A549 treated with RU486 at 1 μM for 4 hours (cell line): ENCODE data around the gene RASSF8. TPM values are rescaled to one million over a fixed set of nuclear protein-coding genes. Genes with fewer than 3 reads are reported as not detected.

Source experiments
- total RNA-seq: library from RNA; stranded (reverse); fragments of 200-300 nt; extraction: Qiagen RNA extraction; gene quantifications from 5 replicates; pipeline ENCODE4 v1.2.3, GENCODE V29; 2022; ENCODE audit warnings: low read depth

RASSF8 gene
- 6.4 to 11.2 TPM (median 9.7 TPM) in 5 replicates for total RNA-seq

DNA sequence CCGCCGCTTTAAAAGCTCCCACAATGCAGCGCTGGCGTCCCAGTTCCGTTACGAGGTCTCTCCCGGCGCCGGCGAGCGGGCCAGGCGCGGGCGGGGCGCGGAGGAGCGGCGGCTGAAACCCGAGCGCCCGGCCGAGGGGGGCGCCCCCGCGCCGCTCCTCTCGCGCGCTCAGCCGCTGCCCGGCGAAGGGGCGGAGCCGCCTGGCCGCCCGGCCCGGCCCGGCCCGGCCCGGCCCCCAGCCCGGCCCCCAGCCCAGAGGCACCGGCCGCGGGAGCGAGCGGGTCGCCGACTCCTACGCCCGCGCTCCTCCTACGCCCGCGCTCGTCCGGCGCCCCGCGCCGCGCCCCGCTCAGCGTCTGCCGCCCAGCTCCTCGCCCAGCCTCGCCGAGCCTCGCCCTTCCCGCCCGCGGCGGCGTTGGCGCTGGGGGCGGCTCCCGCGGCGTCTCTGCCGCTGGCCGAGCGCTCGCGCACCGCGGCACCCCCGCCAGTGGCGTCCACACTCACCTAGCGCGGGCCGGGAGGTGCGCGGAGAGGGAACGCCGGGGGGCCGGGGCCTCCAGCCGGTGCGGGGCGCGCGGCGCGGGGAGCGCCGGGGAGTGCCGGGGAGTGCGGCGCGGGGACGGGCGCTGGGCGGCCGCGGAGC is at the start of gene RASSF8:
Gene RASSF8 (plus strand): TSS at position 255 of the 643 bp plus-strand sequence. CDS start 96,662 bp downstream, outside the sequence.

DNA sequence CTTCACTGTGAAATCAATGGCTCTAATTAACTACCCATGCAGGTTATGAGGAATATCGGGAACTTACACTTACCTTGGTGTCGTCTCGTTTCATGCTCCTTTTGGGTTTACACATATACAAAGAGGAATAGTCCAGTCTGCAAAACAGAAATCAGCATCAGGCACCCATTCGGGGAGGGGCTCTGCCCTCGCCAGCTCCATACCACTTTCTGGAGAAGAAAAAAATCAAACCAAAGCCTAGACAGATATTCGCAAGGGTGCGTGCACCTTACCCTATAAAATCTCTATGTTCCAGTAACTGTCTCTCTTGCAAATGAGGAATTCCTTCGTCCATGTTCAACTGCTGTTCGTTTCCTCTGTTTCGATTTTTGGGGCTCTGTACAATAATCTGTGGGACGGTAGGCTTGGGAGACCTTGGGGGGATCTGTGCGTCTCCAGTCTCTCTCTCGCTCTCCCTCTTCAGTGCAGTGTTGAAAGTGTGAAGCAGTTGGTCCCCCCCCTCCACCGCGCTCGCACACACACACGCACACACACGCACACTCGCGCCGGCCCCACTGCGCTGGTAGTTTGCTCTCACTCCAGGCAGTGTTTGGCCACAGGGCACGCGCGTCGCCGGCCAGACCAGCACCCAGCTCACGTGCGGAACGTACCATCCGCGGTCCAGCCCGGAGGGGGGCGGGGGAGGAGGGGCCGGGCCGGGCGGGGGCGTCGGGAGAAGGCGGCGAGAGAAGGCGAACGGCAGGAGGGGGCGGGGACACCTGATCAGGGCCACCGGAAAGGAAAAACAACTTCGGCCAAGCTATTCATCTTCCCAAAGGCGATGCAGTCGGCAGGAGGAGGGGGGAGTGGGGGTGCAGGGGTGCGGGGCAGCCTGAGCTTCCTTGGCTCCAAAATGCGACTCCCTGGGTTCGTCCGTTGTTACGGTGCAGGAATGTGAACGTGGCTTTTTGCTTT is 166.2 kb downstream of the RASSF8 start, which contains the start of gene BHLHE41:
Gene BHLHE41 (minus strand): TSS at position 592 of the 954 bp plus-strand sequence. CDS start 258 bp downstream, at position 334.

Other genes with a start within 250 kb of the RASSF8 start
- 0.66 to 2.2 TPM (median 0.87 TPM) in 5 replicates for gene BHLHE41, start 166.4 kb downstream of the RASSF8 start, total RNA-seq
- 0.19 to 0.82 TPM (median 0.52 TPM) in 5 replicates for gene SSPN, start 236.9 kb downstream of the RASSF8 start, total RNA-seq